Stimulated activated CD8-positive, alpha-beta memory T cell treated with anti-CD3 and anti-CD28 coated beads, Interleukin-7, amount 100 ng/mL, for 4 hours (primary cell): ENCODE data around the gene KCNIP4.

Experiments used
- DNase-seq, 2 donors: peaks; one replicate each; pipeline ENCODE4 v3.0.0-alpha.2; 2020; ENCODE audit warnings: low read depth in 2 of 2

KCNIP4 gene

DNA sequence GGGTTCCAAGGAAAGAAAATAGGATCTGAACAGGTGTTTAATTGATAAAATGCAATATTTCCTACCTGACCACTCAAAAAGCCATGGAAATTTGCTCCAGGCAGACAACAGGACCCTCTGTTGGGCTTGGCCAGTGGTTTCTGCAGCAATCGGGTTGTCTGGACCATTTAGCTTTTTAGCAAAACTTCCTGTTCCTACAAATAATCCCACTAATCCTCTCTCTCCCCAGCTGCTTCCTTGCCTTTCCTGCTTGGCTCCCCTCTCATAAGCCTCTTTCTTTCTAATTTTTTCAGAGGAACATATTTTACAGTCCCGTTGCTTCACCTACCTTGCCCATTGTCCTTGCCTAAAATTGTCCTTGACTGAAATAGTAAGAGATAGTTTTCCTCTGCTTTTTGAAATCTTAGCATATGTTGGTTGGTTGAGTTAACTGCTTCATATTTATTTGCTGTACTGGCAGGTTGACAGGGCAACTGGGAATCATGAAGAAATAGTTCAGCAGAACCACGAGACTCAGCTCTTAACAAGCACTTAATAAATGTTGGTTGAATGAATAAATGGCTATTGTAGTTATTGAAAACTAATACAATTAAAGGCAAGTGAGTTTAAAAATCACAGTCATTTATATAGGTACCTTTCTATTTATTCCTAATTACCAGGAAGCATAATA, 259.8 kb downstream of the KCNIP4 start:
- DNase-seq, result no peak

DNA sequence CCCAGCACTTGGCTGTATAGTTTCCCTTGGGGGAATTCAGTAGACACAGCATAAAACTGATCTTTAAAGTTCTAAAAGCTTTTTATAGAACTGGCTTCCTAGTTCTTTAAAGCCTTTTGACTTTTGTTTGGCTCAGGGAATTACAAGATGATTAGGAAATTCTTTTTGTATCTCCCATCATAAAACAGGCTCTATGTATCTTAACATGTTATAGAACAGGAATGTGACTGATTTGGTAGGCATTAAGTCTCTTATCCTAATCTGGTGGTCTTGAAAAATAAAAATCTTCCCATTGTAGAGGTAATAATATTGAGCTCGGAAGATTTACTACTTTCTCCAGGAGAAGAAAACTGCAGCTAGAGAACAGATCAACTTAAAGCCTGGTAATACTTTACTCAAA, 262.7 kb downstream of the KCNIP4 start:
- no peak for DNase-seq

DNA sequence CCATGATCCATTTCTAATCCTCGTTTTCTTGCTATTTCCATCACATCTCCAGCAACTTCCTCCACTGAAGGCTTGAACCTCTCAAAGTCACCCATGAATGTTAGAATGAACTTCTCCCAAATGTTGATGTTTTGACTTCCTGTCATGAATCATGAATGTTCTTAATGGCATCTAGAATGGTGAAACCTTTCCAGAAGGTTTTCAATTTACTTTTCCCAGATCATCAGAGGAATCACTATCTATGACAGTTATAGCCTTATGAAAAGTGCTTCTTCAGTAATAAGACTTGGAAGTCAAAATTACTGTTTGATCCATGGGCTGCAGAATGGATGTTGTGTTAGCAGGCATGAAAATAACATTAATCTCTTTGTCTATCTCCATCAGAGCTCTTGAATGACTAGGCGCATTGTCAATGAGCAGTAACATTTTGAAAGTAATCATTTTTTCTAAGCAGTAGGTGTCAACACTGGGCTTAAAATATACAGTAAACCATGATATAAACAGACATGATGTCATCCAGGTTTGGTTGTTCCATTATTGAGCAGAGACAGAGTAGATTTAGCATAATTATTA, 268.2 kb downstream of the KCNIP4 start:
- DNase-seq, result no peak

DNA sequence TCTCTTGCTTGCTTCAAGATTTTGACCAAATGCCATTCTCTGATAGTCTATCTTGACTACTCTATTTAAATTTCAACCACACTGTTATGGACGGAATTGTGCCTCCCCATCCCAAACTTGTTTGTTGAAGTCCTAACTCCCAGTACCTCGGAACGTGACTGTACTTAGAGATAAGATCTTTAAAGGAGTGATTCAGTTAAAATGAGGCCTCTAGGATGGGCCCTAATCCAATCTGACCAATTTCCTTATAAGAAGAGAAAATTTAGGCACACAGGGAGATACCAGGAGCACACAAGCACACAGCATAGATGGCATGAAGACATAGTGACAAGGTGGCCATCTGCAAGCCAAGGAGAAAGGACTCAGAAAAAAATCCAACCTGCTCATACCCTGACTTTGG, 269.9 kb downstream of the KCNIP4 start:
- no peak for DNase-seq

DNA sequence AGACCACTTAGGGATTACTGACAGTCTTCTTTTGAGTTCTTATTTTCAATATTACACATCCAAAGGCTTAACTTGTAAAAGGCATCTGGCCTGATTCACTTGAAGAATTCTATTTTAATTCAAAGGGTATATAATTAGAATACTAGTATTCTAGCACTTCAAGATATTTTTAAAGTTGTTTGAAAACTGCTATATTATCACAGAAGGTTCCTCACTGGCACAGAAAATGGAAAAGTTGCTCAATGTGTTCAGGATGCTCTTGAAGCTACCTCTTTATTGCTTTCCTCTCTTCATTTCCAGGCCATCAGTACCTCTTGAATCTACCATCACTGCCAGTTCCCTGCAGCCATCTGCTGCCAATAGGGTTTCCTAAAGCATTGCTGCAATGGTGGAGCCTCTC, 271.4 kb downstream of the KCNIP4 start:
- DNase-seq, result no peak

DNA sequence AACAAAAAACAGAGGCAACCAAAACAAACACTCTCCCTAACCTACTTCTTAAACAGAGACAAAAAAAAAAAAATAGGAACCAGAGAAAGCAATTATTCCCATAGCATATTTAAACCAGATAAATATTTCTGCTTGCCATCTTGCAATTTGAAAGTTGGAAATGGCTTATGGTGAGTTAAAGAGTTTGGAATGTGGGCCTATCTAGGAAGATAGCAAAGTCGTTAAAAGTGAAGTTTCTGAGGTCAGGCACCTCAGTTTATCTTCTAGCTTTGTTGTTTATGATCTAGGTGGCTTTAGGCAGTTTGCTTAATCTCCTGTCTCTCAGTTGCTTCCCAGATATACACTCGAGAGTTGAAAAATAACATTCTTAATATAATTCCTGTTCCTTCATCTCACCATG, 284.2 kb downstream of the KCNIP4 start:
- DNase-seq, result no peak

DNA sequence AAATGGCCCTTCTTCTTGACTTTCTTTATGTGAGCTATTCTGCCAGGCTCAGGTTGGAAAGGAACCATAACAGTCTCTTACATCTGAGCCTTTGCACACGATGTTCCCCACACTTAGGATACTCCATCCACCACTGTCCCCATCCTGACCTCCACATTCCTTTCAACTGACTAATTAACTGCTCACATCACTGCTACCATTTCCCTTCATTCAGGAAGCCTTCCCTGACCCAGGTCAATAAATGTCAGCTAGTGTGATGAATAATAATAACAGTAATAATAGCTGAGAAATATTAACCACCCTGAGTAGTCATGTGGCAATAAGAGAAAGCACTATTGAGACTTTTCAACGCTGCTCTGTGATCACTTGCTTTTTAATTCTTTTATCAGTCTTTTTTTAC, 291.7 kb downstream of the KCNIP4 start:
- DNase-seq, result no peak

DNA sequence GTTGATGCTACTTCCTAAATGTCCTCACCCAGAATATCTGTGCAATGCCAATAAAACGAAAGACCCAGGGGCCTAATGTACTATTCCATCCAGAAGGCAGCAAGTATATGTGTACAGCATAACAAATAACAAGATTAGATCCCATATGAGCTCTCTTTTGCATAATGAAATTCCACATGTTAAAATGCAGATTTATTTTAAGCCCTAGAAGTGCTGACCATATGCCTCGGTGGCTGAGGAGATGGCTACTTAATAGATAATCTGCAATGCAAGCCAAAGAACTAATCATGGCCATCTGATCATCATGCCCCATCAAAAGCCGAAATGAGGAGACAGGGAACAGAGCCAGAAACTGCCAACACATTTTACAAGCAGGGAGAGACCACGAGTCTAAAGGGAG, 293.5 kb downstream of the KCNIP4 start:
- no peak for DNase-seq

DNA sequence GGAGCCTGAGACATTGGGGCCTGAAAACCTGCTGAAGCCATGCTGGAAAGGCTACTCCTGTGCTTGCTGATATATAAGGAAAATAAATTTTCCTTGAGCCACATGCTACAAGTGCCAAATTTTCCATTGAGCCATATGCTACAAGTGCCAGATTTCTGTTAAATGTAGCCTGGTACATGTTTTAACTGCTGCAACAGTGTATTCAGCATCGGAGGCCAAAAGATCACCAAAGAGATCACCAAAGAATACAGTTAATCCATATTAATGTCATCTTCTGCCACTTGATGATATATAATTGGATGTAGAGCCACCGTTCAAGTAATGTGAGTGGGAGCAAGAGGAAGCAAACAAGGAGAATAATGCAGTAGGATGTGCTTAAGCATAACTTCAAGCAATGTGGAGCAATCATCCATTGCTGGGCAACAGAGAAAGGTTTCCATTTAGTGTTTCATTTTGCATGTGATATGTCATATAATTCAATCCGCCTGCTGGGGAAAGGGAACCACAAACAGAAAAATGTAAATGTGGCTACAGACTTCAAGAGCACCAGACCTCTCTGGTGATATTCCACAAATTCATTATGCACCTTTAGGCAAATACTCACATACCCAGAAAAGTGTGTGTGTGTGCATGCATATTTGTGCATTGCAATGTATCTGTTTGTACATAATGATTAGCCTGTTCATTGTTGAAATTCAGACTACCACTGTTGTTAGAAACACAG, 295.9 kb downstream of the KCNIP4 start:
- no peak for DNase-seq

DNA sequence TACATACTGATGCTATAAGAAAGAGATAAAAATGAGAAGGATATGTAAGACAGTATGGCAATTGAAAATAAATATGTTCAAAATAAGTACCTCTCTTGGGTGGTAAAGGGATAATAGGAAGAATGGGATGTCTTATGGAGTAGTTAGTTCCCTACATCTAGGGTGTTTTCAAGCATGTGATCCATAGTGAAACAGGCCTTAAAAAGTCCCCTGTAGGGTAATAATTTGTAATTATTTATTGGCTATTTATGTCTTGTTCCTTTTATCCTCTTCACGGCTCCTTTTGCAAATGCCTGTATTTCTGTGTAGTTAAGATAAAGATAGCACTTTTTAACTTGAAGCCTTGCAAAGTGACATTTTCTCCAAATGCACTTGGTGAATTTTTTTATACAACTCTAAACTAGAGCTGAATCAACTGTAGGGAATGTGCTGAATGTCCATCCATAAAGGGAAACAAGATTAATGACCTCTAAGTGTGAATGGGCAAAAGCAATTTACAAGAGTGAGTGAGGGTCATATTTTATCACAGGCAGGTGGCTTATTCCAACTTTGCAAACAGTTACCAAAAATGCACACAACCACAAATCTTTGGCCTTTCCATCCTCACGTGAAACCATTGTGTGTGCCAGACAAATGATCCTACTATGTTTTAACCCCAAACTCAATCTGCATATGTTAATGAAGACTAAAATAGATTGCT, 299.0 kb downstream of the KCNIP4 start:
- no peak for DNase-seq

DNA sequence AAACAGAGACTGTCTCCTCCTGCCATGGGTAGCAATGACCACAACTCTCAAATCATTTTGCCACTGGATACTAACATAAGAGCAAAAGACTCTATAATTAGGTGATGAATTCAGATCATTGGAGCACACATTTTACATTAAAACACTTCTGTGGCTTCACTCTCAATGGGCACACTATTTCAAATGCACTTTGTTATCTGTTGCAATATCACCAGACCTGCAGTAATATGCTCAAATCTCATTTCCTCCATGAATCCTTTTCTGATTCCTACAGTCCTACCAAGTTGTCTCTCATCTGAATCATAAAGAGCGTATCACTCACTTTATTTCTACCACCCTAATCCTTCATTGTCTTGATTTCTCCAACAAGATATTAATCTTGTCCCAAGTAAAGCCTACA, 302.8 kb downstream of the KCNIP4 start:
- no peak for DNase-seq

DNA sequence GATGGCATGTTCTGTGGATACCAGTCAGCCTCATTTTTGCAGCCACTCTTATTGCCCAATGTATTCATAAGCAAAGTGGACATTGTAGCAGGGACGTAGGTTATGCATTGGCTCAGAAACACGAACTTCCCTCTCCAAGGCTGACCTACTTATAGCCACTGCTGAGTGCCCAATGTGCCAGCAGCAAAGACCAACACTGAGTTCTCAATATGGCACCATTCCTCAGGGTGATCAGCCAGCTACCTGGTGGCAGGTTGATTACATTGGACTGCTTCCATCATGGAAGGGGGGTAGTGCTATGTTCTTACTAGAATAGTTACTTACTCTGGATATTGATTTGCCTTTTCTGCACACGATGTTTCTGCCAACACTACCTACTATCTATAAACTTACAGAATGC, 306.9 kb downstream of the KCNIP4 start:
- no peak for DNase-seq

DNA sequence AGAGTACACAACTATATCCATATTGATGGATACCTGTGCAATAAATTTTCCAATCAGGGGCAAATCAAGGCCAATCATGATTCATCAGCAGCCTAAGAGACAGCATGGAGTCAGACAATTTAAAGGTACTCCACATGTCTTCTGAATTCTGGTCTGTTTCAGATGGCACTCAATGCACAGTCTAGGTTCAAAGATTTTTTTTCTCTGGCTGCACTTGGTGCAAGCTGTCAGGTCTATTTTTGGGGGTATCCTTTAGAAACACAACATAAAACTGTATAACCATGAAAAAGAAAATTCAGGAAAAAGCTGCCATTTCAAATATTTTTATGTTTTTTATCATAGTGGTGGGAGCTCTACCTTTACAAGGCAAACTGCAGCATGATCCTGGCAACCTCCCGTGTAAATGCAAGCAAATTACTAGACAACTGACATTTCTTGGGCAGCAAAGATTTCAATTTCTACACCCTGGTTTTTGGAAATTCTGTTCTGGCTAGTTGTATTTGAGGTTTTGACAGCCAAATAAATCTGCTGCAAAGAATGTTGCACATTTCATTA, 310.3 kb downstream of the KCNIP4 start:
- DNase-seq, result no peak

DNA sequence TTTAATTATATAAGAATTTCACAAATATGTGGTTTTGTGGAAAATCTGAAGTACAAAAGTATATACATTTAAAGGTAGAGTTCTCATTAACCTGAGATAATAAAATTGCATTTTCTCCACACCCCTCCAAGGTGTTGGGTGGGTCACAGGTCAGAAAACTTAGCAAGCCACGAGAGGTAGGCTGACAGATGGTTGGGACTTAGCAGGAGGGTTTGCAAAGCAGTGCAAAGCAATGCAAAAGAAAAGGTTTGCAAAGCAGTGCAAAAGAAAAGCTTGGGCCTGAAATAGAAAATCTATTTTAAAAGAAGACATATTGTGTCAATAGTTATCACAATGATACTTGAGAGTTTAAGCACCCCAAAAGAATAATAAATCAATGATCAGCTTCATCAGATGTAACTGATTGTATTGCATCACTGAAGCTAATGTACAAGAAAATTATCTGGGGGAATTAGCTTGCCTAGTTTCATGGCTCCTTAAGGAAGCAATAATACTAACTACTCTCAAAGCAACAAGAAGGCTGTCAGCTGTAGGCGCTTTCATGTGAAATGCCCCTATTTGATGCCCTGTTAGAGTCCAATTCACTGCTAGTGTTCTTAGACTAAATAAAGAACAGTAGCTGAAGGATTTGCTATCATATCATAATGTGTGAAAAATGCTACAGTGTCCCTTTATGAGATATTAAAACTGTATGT, 319.5 kb downstream of the KCNIP4 start:
- DNase-seq, result no peak

DNA sequence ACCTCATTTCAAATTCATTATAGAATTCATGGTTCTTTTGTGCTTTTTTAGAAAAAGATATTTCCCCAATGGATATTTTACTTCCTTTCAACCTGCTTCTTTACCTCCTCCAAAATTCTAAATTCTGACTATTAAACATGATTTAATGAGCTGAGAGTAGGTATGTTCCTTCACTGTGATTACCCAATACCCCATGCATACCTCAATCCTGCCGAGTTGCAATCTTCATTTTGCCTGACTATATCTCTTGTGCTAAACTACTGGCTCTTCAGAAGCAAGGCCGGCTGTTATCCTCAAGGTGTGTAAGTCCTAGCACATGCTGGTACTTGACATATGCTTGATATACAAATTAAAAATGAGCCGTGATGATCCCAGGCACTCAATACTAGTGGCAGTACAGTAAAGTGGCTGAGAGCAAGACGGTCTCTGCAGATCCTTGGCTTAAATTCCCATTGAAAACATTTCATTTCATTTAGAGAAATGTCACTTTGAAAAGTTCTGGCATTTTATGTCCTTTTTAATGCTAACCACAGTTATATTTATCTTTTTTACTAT, 320.4 kb downstream of the KCNIP4 start:
- no peak for DNase-seq

DNA sequence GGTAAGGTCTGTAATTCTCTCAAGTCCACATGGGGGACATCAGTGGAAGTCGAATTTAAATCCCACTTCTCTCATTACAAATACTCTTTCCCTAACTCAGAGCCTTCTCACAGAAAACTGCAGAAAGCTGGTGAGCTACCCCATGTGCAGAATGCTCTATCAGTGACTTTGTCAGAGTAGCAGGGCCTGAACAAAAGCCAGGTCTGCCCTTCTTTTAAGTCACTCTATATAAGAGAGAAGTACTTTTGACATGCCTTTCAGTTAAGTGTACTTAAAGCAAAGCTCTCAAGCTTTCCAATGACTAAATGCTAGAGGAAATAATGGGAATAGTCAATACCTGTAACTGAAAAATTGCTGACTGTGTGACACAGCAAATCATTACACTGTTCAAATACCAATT, 323.1 kb downstream of the KCNIP4 start:
- no peak for DNase-seq

DNA sequence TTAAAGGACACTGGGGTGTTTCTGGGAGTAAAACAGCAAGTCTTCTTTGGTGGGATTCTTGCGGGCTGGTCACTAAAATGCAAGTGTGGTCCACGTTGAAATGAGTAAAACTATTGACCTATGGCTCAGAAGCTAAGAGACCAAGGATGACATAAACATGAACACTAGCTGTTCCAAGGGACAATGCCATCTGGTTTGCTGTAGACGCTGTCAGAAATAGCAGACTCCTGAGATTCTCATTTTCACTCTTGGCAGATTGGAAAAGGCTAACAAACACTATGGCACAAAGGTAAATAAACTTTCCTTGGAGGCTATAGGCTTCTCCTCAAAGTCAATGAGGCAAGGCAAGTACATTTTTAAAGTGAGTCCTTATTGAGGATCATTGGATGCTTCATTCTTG, 343.6 kb downstream of the KCNIP4 start:
- DNase-seq, result no peak

DNA sequence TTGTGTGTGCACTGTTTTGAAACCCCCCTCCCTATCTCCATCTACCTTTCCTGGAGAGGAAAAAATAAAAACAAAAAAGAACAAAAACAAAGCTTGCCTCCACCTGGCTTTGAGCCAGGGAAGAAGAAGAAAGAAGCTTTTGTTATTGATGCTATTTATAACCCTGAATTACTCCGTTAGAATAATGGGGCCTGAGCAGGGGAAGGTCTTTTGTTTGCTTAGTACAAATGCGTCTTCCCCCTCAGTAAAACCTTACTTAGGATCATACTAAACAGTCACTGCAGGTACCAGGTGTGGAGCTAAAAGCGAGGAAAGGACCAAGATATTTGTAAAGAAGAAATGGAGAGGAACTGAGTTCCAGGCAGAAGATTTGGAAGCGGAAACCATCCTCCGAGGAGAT, 352.1 kb downstream of the KCNIP4 start:
- DNase-seq, result no peak

DNA sequence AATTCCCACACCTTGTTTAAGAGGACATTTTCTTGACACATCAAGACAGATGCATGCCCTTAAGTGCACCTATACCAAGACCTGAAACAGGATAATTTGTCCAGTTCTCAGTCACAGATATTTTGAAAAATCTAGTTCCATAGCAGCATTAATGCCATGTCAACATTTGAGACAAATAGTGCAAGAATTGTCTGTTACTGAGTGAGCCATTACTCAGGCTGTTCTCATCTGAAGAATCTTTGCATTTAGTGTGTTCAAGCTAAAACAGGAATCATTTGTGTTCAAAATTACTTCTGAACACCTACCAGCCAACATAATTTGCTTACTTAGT, 354.9 kb downstream of the KCNIP4 start:
- no peak for DNase-seq

DNA sequence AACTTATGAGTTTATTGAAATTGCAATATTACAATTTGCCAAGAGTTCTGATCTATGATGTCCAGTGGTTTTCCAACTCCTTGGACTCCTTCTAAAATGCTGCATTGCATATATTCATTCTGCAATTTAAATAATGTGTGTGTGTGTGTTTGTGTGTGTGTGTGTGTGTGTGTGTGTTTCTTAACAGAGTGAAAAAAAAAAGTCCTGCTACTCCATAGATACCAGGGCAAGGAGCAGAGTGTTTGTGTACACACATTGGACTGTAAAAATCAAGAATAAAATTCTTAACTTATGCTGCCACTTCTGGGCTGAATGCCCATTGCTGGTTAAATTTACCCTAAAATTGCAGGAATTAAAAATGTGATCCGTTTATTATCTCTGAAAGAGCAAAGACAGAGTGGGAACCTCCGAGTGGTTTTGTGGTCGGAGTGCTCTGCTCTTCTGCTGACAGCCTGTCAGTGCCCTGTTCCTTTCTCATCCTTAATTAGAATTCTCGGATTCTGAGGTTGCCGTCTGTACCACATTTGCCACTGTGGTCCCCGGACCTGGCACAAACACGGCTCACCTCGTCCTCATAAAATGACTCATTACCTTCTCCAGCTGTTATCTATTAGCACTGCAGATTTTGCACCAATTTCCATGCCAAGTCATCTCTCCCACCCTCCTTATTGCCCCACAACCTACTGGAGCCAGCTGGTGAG, 355.5 kb downstream of the KCNIP4 start:
- DNase-seq, result no peak

DNA sequence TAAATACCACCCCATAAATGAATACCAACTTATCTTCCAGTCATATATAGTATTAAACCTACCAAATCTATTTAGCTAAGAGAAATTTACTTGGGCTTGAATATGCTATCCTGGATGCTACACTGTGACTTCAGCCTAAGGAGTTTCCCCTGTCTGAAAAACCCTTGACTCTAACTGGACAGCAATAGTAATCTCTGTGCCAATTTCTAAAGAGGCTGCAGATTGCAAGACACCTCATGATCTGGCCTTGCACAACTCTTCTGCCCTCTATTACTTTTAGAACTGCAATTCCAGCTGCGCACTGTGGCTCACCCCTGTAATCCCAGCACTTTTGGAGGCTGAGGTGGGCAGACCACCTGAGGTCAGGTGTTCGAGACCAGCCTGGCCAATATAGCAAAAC, 371.5 kb downstream of the KCNIP4 start:
- DNase-seq, result no peak
